Parathyroid adenoma (tissue), 2 donors: ENCODE results near the gene ZFHX3.

Experiments used
- H2AFZ ChIP-seq: fragments of 300-600 bp; sonication (generic); one replicate; pipeline ENCODE4 v1.7.0; 2017; ENCODE audit warnings: antibody characterized with exemption, mild to moderate bottlenecking
- H3K27ac ChIP-seq: fragments of 300-600 bp; sonication (generic); one replicate; pipeline ENCODE4 v1.7.0; 2017
- H3K27me3 ChIP-seq: fragments of 300-600 bp; sonication (generic); one replicate; pipeline ENCODE4 v1.7.0; 2017; ENCODE audit warnings: low read length; ENCODE audit not compliant: control insufficient read depth, insufficient read depth
- H3K36me3 ChIP-seq: fragments of 300-600 bp; sonication (generic); one replicate; pipeline ENCODE4 v1.7.0; 2017; ENCODE audit warnings: low read length; ENCODE audit not compliant: control insufficient read depth, insufficient read depth
- H3K4me1 ChIP-seq: fragments of 300-600 bp; sonication (generic); one replicate; pipeline ENCODE4 v1.7.0; 2017; ENCODE audit warnings: control low read depth
- H3K4me2 ChIP-seq: fragments of 300-600 bp; sonication (generic); one replicate; pipeline ENCODE4 v1.7.0; 2017; ENCODE audit warnings: low read length
- H3K4me3 ChIP-seq: fragments of 300-600 bp; sonication (generic); one replicate; pipeline ENCODE4 v1.7.0; 2017; ENCODE audit warnings: low read depth, low read length
- H3K79me2 ChIP-seq: fragments of 300-600 bp; sonication (generic); one replicate; pipeline ENCODE4 v1.7.0; 2017; ENCODE audit warnings: control low read depth
- H3K9ac ChIP-seq: fragments of 300-600 bp; sonication (generic); one replicate; pipeline ENCODE4 v1.7.0; 2017; ENCODE audit warnings: mild to moderate bottlenecking
- H3K9me3 ChIP-seq: fragments of 300-600 bp; sonication (generic); one replicate; pipeline ENCODE4 v1.7.0; 2017; ENCODE audit warnings: low read length; ENCODE audit not compliant: control insufficient read depth
- CTCF ChIP-seq: fragments of 300-600 bp; sonication (generic); IDR thresholded peaks from one replicate; pipeline ENCODE4 v1.7.0; 2017; ENCODE audit warnings: antibody characterized with exemption, mild to moderate bottlenecking
- donor health status: primary hyperparathyroidism.

The ZFHX3 gene

GRCh38 chr16:73043828-73044467 is 4.0 kb downstream of the ZFHX3 start:
- Histone ChIP-seq H3K79me2 (peaks cover 47% of the 10 kb centered on the region), H3K4me2 (peak overlapping the region; percentile 10), H3K9me3 (no peaks in the 10 kb centered on the region), H3K27ac (peak overlapping the region; percentile 81), H3K27me3 (no peaks in the 10 kb centered on the region), H3K4me1 (peaks cover 46% of the 10 kb centered on the region), H3K4me3 (no peak overlapping the region), H2AFZ (peak overlapping the region; percentile 38), H3K9ac (no peak overlapping the region), H3K36me3 (no peaks in the 10 kb centered on the region)
- no peak for TF ChIP-seq CTCF

GRCh38 chr16:73042807-73043206 is 5.1 kb downstream of the ZFHX3 start:
- no peak overlapping the region for H3K4me3 ChIP-seq
- no peak overlapping the region for H3K9ac ChIP-seq
- H3K79me2 ChIP-seq = peaks cover 56% of the 10 kb centered on the region
- no peaks in the 10 kb centered on the region for H3K36me3 ChIP-seq
- H3K27me3 ChIP-seq = no peaks in the 10 kb centered on the region
- TF ChIP-seq CTCF = no peak
- H3K4me1 ChIP-seq = peaks cover 47% of the 10 kb centered on the region
- no peak overlapping the region for H2AFZ ChIP-seq
- H3K4me2 ChIP-seq = no peak overlapping the region
- no peak overlapping the region for H3K27ac ChIP-seq
- no peaks in the 10 kb centered on the region for H3K9me3 ChIP-seq

- Histone ChIP-seq H3K9ac (no peak overlapping the region), H3K27ac (no peak overlapping the region), H3K4me3 (no peak overlapping the region), H3K79me2 (peaks cover 58% of the 10 kb centered on the region), H3K36me3 (no peaks in the 10 kb centered on the region), H2AFZ (no peak overlapping the region), H3K9me3 (no peaks in the 10 kb centered on the region), H3K4me1 (peaks cover 51% of the 10 kb centered on the region), H3K27me3 (no peaks in the 10 kb centered on the region), H3K4me2 (no peak overlapping the region)
- TF ChIP-seq CTCF = no peak
Measured at GRCh38 chr16:73041676-73042075, 6.3 kb downstream of the ZFHX3 start.

GRCh38 chr16:73040735-73041402 is 7.1 kb downstream of the ZFHX3 start:
- Histone ChIP-seq H3K4me1 (peaks cover 49% of the 10 kb centered on the region), H3K27ac (no peak overlapping the region), H2AFZ (no peak overlapping the region)

More at GRCh38 chr16:73040735-73041402, 7.1 kb downstream of the ZFHX3 start:
- Histone ChIP-seq H3K4me2 (no peak overlapping the region), H3K36me3 (no peaks in the 10 kb centered on the region), H3K4me3 (no peak overlapping the region), H3K9ac (no peak overlapping the region), H3K9me3 (no peaks in the 10 kb centered on the region), H3K27me3 (no peaks in the 10 kb centered on the region), H3K79me2 (peaks cover 63% of the 10 kb centered on the region)
- TF ChIP-seq CTCF = no peak
